Measurements from ENCODE around the gene FTH1. TPM values are rescaled to one million over a fixed set of nuclear protein-coding genes. Genes with fewer than 3 reads are reported as not detected.

Gene FTH1
- total and polyA plus RNA-seq, 2 of the 4 experiments (the other 2 are of a cell fraction): 344 to 2,516 TPM

DNA sequence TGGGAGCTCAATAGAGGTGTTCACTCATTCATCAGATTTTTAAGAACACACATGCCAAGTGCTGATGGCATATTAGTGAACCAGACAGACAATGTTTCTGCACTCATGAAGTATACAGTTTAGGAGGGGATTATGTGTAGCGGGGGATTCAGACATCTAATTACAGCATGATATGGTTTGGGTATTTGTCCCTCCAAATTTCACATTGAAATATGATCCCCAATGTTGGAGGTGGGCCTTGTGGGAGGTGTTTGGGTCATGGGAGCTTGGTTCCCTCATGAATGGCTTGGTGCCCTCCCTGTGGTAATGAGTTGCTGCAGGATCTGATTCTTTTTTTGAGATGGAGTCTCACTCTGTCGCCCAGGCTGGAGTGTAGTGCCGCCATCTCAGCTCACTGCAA, 41.2 kb downstream of the FTH1 start:
- POLR2A ChIA-PET (ENCODE audit: unreplicated experiment): interaction anchor here (0.7 kb wide), 1 partner anchor 8 kb away, joined by 4 read pairs; no protein-coding TSS in a partner anchor
- Histone ChIP-seq H2AK9ac (replicated peaks; ENCODE audit: low read depth, low read length, poor library complexity) (no peak overlapping the region), H4K91ac (ENCODE audit: insufficient read depth, low read depth, low read length) (no peak overlapping the region), H3K23ac (ENCODE audit: low read depth, low read length) (no peak overlapping the region), H2BK120ac (ENCODE audit: low read depth, low read length) (no peak overlapping the region), H3K18ac (ENCODE audit: low read depth, low read length) (no peak overlapping the region), H2BK5ac (ENCODE audit: low read depth, low read length, poor library complexity, severe bottlenecking) (no peak overlapping the region), H3K14ac (replicated peaks; ENCODE audit: low read depth, low read length) (no peak overlapping the region), H3K56ac (ENCODE audit: extremely low read depth, insufficient read depth, low read length) (no peak overlapping the region), H3K9me3 (ENCODE audit: control insufficient read depth, insufficient read depth, low read length) (no peaks in the 10 kb centered on the region), H3K27me3 (ENCODE audit: control insufficient read depth, insufficient read depth, low read length) (peaks cover 8% of the 10 kb centered on the region), H3K4me2 (ENCODE audit: low read depth, low read length) (no peak overlapping the region), H4K20me1 (ENCODE audit: insufficient read depth, low read length) (no peaks in the 10 kb centered on the region), H3K27ac (ENCODE audit: insufficient read depth, low read length) (no peak overlapping the region), H2BK15ac (ENCODE audit: low read depth, low read length) (no peak overlapping the region), H3K9me1 (ENCODE audit: insufficient read depth, low read length) (no peaks in the 10 kb centered on the region), H2BK20ac (ENCODE audit: low read depth, low read length) (no peak overlapping the region), H4K8ac (ENCODE audit: low read depth in 2 of 2, low read length in 2 of 2) (no peak overlapping the region), H3K9ac (ENCODE audit: low read depth, low read length) (no peak overlapping the region), H3K4me3 (ENCODE audit: insufficient read depth, low read depth, low read length) (no peak overlapping the region), H4K5ac (ENCODE audit: low read depth, low read length) (no peak overlapping the region), H3K4ac (ENCODE audit: low read depth, low read length) (no peak overlapping the region), H3K36me3 (ENCODE audit: control insufficient read depth, insufficient read depth, low read length) (no peaks in the 10 kb centered on the region), H2AK5ac (ENCODE audit: low read depth, low read length) (no peak overlapping the region), H3K79me1 (ENCODE audit: low read depth in 1 of 2, low read length in 2 of 2) (no peaks in the 10 kb centered on the region), H2AFZ (replicated peaks; ENCODE audit: low read length, poor library complexity) (no peak overlapping the region), H3K4me1 (ENCODE audit: control insufficient read depth, insufficient read depth, low read length) (peaks cover 16% of the 10 kb centered on the region; the same call in 1 of the 2 replicates)
- intact Hi-C loops (cut with micrococcal nuclease) (no loop called here), in situ Hi-C loops (cut with MboI; ENCODE audit: low sequenced_read_pairs) (no loop called here), dilution Hi-C loops (cut with HindIII; ENCODE audit: low sequenced_read_pairs, unreplicated experiment) (no loop called here)
- BruUV-seq (replicated peaks): no TSS peak
- CTCF ChIA-PET: interaction anchor here (1.7 kb wide), 1 partner anchor 156 kb away, joined by 7 read pairs; no protein-coding TSS in a partner anchor
- DNase-seq (no peak), ATAC-seq (ENCODE audit: low read depth) (no peak)
- TF ChIP-seq, protein P1, sequence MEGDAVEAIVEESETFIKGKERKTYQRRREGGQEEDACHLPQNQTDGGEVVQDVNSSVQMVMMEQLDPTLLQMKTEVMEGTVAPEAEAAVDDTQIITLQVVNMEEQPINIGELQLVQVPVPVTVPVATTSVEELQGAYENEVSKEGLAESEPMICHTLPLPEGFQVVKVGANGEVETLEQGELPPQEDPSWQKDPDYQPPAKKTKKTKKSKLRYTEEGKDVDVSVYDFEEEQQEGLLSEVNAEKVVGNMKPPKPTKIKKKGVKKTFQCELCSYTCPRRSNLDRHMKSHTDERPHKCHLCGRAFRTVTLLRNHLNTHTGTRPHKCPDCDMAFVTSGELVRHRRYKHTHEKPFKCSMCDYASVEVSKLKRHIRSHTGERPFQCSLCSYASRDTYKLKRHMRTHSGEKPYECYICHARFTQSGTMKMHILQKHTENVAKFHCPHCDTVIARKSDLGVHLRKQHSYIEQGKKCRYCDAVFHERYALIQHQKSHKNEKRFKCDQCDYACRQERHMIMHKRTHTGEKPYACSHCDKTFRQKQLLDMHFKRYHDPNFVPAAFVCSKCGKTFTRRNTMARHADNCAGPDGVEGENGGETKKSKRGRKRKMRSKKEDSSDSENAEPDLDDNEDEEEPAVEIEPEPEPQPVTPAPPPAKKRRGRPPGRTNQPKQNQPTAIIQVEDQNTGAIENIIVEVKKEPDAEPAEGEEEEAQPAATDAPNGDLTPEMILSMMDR (conservative IDR thresholded peaks at IDR 0.05; ENCODE audit: low read depth, low read length): no peak
- 100% methylated on average over 1 of the region's 3 CpGs; no CpG with 5 or more reads in 1 of the 2 experiments for WGBS, 2 experiments (ENCODE audit: extremely low coverage in 2 of 2, insufficient read length in 1 of 2)

Measured in IMR-90 (cell line).